Activated CD4-positive, alpha-beta T cell treated with anti-CD3 and anti-CD28 coated beads, Interleukin-2, Interleukin-4, amounts not matched to agents 100 ng/mL and 50 ng/mL, durations not matched to agents 16 hours and 8 hours (primary cell): ENCODE data around the gene CDK19.

Experiments
- DNase-seq: peaks from one replicate; pipeline ENCODE4 v3.0.0-alpha.2; 2020; ENCODE audit warnings: low spot score

The CDK19 gene

DNA sequence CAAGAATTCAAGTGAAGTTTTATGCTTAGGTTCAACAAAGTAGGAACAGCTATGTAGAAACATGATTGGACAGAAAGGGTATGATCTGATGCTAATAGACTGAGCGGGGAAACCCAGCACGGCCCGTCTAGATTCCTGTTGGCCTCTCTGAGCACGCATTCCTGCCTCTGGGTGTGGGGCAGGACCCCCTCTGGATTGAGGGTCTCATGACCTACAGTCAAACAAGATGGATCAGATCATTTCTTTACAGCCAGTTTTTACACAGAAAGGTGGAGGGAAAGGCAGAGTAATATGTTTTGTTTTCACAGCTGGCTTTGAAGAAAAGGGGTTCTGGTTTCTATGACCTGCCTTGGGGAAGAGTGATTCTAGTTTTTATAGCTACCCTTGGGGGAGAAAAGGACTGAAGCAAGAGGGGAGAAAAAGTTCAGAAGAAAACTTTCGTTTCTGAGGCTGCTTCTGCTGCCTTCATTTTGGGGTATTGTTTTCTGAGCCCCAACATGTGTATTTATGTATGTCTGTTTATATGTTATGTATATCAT, 239.3 kb downstream of the CDK19 start:
- DNase-seq, result no peak

DNA sequence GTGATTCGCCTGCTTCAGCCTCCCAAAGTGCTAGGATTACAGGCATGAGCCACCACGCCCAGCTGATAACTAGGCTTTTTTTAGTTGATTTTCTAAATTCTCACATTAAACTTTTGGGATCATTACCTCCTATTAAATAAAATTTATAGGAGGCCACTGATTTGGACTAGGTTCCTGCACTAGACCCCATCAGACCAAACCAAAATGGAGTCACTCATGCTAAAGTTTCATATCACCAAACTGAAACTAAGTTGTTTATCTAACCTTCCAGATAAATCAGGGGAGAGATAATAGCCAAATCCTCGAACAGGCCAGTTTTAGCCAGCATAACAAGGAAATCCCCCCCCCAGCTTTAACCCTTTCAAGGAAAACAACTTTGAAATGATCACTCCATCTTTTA, 240.5 kb downstream of the CDK19 start:
- DNase-seq, result no peak

DNA sequence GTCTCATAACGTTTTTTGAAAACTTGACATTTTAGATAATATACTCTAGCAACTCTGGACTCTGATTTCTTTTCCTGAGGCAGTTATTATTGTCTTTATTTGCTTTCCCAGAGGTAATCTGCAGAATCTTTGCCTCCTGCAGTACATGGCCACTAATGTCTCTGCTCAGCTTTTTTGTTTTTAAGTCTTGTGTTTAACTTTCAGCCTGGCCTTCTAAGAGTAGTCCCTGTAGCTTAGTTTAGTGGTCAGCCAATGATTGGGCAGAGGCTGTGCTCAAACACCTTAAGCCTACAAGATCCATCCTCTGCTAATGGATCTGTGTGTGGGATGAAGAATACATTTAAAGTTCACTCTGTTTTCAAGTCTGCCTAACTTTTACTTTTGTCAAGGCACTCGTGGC, 241.7 kb downstream of the CDK19 start:
- no peak for DNase-seq

DNA sequence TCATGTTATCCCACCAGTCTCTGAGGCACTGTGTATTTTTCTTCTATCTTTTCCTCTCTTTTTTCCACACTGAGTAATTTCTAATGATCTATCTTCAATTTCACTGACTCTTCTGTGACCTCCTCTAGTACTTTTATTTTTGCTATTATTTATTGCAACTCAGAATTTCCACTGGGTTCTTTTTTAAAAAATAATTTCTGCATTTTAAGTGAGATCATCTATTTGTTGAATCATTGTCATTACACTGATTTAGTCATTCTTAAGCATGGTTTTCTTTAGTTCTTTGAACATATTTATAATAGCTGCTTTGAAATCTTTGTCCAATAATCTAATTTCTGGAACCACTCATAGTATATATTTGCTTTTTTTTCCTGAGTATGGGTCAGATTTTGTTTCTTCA, 242.1 kb downstream of the CDK19 start:
- DNase-seq, result no peak

DNA sequence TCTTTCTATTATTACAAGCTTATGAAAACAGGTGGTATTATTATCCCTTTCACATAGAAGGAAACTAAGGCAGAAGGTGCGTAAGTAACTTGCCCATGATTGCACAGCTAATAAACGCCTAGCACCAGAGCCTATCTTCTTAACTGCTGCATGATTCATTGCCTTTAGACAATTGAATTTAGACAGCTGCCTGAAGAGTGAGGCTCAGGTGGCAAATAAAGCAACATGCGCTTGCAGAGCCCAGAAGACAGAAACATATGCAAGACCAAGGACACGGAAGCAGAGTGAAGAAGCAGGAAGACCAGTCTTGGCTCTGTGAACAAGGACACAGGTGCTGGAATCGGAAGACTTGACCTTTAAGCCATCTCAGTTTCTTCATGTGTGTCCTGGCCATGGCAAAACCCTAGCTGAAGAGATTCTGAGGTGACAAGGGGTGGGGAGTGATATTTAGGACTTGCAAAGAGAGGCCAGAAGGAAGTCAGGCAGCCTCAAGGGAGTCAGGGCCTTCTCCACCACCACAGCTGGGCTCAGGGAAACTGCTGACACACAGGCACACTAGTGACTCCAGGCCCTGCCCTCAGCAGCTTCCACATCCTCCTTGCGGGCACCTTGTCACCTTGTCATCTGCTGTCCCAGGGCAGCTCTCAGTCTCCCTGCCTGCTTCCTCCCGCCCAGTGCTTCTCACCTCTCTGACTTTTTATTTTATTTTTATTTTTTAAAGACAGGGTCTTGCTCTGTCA, 247.1 kb downstream of the CDK19 start:
- no peak for DNase-seq

DNA sequence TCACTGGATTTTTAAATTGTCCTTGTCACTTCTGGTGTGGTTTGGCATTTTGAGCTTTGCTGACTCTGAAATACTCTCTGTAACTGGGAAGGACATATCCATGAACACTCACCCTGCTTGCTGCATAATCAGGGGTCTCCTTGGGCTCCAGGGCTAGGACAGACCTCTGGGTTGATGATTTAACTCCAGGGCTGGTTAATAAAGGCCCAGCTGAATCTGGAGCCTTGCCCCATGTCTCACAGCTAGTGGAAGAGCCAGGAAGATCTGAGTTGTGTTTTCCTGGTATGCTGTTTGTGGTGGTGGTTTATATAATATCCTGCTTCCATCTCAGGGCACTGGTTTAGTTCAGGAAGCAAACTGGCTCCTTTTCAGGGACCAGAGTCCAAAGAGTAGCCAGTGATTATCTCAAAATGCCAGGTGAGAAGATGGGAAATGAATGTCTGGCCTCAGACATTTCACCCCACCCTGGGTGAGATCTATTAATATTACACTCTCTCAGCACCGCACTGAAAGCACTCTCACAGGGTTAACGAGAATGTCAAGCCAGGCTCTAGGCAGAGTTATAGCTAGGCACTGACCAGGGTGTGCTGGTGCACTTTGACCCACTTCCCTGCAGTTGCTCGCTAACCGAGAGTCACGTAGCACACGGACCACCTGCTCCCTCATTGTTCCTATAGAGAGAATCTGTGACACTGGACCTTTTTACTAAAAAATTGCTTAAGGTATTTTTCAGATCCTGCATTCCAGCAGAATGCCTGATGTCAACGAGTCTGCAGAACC, 248.7 kb downstream of the CDK19 start:
- no peak for DNase-seq

DNA sequence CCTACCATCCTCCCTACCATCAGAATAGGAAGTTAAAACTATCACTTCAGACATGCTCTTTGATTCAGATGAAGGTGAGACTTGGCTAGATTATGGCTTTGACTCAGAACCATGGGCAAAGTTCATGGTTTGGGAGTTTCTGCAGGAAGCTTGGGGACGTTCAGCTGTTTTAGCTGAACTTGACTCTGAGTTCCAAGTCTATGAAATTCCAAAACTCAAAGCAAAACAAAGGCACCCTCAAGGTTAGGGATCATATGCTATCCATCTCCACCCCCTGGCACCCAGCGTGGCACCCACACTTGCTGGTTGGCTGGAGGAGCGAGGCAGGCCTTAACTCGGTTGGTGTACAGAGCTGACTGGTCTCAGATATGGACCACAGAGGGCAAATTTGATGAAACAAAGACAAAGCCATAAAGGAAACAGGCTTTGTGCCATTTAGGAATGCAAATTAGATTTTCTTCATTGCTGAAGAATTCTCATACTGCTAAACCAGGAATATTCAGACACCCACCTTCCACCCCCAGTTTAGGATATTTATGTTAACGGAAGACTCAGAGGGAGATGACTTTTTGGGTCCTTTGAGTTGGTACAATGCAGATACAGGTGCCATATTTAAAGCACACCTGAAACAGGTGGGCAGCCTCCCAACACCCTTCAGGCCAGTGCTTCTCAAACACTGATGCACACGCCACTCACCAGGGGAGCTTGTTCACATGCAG, 250.4 kb downstream of the CDK19 start:
- no peak for DNase-seq

DNA sequence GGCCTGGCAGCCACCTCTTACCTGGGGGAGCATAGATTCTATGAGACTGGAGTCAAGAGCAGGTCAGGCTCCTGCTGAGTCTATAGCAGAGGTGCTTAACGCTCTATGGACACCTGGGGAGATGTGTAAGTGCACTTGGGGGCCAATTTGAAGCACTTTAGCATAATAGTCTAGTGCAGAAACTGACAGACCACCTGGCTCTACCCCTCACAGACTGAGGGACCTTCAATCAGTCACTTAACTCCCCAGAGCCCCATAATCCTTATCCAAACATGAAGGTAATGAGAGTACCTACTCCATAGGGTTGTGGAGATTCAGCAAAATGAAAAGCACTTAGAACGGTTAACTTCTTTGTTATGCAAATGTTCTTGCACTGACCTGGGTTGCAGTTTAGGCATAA, 251.6 kb downstream of the CDK19 start:
- no peak for DNase-seq

DNA sequence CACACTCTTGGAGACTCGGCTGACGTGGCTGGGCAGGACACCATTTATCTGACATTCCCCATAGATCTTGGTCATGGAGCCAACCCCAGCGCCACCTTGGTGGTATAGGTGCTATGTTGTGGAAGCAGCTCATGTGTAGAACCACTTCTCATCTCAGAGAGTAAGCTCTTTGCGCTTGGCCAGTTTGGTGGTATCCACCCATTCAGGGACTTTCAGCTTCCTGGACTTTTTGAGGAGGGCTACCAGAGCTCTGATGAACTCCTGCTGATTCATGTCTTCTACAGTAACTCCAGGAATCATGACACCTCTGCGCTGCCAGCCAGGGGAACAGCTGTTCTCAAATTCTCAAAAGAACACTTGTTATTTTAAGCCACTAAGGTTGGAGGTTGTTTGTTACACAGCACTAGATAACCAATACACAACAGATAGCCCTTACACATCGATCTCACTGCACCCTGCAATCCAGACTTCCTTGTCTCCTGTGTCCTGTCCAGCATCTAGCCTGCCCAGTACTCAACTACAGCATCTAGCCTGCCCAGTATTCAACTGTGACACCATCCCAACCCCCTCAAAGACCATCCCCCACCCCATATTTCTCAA, 252.9 kb downstream of the CDK19 start:
- no peak for DNase-seq

DNA sequence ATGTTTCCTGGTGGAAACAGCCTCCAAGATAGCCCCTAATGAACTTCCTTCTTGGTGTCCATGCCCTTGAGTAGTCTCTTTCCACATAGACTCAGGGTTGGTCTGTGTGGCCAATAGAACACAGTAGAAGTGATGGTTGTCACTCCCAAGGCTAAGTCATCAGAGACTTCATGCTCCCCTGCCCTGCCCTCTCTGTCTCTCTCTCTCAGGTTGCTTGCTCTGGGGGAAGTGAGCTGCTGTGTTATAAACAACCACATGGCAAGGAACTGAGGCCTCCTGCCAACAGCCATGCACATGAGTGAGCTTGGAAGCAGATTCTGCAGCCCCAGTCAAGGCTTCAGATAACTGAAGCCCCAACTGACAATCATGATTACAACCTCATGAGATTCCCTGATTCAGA, 253.6 kb downstream of the CDK19 start:
- no peak for DNase-seq

DNA sequence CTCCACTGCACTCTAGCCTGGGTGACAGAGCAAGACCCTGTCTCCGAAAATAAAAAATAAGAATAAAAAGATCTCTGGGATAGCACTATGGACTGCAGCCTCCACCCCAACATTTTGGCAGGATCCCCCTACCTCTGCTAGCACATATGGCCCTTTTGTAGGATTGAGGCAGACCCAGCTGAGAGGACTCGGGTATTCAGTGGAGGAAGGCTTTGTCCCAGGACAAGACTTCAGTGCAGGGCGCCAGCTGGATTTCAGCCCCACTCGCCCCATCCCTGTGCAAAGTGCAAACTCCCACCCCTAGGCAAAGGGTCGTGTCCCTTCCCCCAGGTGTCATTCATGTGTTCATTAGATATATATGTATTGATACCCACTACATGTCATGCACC, 254.3 kb downstream of the CDK19 start:
- DNase-seq, result no peak

DNA sequence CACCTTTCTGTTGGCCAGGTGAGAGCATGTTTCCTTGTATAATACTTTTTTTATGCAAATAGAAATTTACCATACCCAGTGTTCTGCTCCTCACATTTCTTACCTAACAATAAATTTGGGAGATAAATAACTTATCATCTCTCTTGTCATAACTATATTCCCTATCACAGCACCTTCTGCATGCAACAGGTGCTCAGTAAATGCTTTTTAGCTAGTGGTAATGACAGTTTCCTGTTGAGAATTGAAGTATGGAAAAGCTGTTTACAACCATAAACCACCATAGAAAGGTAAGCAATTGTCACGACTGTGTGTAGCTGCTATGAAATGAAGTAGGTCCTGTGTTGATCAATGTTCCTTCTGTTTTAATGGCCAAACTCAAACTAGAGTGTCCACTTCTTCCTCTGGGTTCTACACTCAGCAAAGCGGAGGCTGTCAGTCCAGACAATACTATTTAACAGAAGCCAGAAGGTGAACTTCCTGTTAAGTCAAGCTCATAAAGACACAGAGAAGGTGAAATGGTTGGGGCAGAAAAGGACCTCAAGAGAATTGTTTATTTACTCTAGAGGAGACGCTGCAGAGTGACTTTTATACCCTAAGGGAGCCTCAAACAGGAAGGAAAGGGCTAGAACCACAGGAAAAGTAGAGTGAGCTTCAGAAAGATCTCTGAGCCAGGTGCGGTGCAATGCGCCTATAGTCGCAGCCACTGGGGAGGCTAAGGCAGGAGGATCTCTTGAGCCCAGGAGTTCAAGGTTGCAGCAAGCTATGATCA, 254.8 kb downstream of the CDK19 start:
- no peak for DNase-seq
